Activated CD4-positive, alpha-beta T cell treated with anti-CD3 and anti-CD28 coated beads, Interleukin-2, amount 10 ng/mL, durations not matched to agents 7 days and 5 days (primary cell): ENCODE measurements around the gene TRIOBP. TPM values are rescaled to one million over a fixed set of nuclear protein-coding genes. Genes with fewer than 3 reads are reported as not detected.

Experiments
- CTCF ChIA-PET: fragments of 350-600 bp; sonication (Branson Sonifier 250); formaldehyde crosslinking; loops from one replicate; lab custom pipeline; 2021; ENCODE audit warnings: antibody characterized with exemption; lab: Charles Lee
- POLR2A ChIA-PET: fragments of 350-600 bp; sonication (Branson Sonifier 250); formaldehyde crosslinking; loops from one replicate; lab custom pipeline; 2021; ENCODE audit warnings: antibody characterized with exemption; lab: Charles Lee
- DNase-seq: peaks from one replicate; pipeline ENCODE4 v3.0.0-alpha.2; 2020
- H3K27ac Mint-ChIP-seq: one replicate; pipeline ENCODE4 v1.8.0; 2021; ENCODE audit warnings: mild to moderate bottlenecking, moderate library complexity, mixed read lengths
- H3K27me3 Mint-ChIP-seq: one replicate; pipeline ENCODE4 v1.8.0; 2021; ENCODE audit warnings: mixed read lengths
- H3K36me3 Mint-ChIP-seq: one replicate; pipeline ENCODE4 v1.8.0; 2021; ENCODE audit warnings: low read depth, mixed read lengths
- H3K4me1 Mint-ChIP-seq: one replicate; pipeline ENCODE4 v1.8.0; 2021; ENCODE audit warnings: mixed read lengths
- H3K4me3 Mint-ChIP-seq: one replicate; pipeline ENCODE4 v1.8.0; 2021; ENCODE audit warnings: mild to moderate bottlenecking, moderate library complexity, mixed read lengths
- H3K9me3 Mint-ChIP-seq: one replicate; pipeline ENCODE4 v1.8.0; 2021; ENCODE audit warnings: mixed read lengths
- total RNA-seq, 2 experiments: library from RNA; stranded (reverse); gene quantifications; one replicate each; pipeline ENCODE4 v1.2.3, GENCODE V29; 2021

Gene TRIOBP
- total RNA-seq, 2 experiments from 2014 or later = 44.1 to 53.5 TPM

- H3K4me1 Mint-ChIP-seq = peaks cover 18% of the 10 kb centered on the region
- no peaks in the 10 kb centered on the region for H3K27me3 Mint-ChIP-seq
- no peaks in the 10 kb centered on the region for H3K9me3 Mint-ChIP-seq
- POLR2A ChIA-PET = no interaction called here
- H3K27ac Mint-ChIP-seq = no peak overlapping the region
- no peak overlapping the region for H3K4me3 Mint-ChIP-seq
- CTCF ChIA-PET = interaction anchor here (0.8 kb wide), 1 partner anchor 109 kb away, joined by 3 read pairs; no protein-coding TSS in a partner anchor
- no peak for DNase-seq
- H3K36me3 Mint-ChIP-seq = peaks cover 6% of the 10 kb centered on the region
Observed at GRCh38 chr22:37751449-37752188, 54.8 kb downstream of the TRIOBP start.

- H3K36me3 Mint-ChIP-seq = peaks cover 6% of the 10 kb centered on the region
- no peaks in the 10 kb centered on the region for H3K27me3 Mint-ChIP-seq
- H3K4me3 Mint-ChIP-seq = no peak overlapping the region
- no peaks in the 10 kb centered on the region for H3K9me3 Mint-ChIP-seq
- POLR2A ChIA-PET = no interaction called here
- H3K27ac Mint-ChIP-seq = no peak overlapping the region
- H3K4me1 Mint-ChIP-seq = peaks cover 16% of the 10 kb centered on the region
- DNase-seq = no peak
- CTCF ChIA-PET = interaction anchor here (0.8 kb wide), 1 partner anchor 110 kb away, joined by 3 read pairs; no protein-coding TSS in a partner anchor
Observed at GRCh38 chr22:37752189-37753087, 55.6 kb downstream of the TRIOBP start.

GRCh38 chr22:37753746-37754145 is 56.9 kb downstream of the TRIOBP start:
- CTCF ChIA-PET = no interaction called here
- H3K27ac Mint-ChIP-seq = no peak overlapping the region

GRCh38 chr22:37757663-37758062 is 60.8 kb downstream of the TRIOBP start:
- POLR2A ChIA-PET = interaction anchor here (0.7 kb wide), 1 partner anchor 1164 kb away, joined by 3 read pairs; no protein-coding TSS in a partner anchor
- CTCF ChIA-PET = interaction anchor here (1.1 to 1.2 kb wide), 2 partner anchors 11 to 18 kb away, joined by 3 to 4 read pairs; no protein-coding TSS in a partner anchor
- H3K27me3 Mint-ChIP-seq = no peaks in the 10 kb centered on the region
- H3K9me3 Mint-ChIP-seq = no peaks in the 10 kb centered on the region
- peaks cover 12% of the 10 kb centered on the region for H3K36me3 Mint-ChIP-seq
- no peak for DNase-seq
- H3K4me3 Mint-ChIP-seq = no peak overlapping the region
- peaks cover 2% of the 10 kb centered on the region for H3K4me1 Mint-ChIP-seq
- no peak overlapping the region for H3K27ac Mint-ChIP-seq

More at GRCh38 chr22:37753746-37754145, 56.9 kb downstream of the TRIOBP start:
- H3K36me3 Mint-ChIP-seq = peaks cover 10% of the 10 kb centered on the region
- no peaks in the 10 kb centered on the region for H3K9me3 Mint-ChIP-seq
- no peak overlapping the region for H3K4me3 Mint-ChIP-seq
- H3K4me1 Mint-ChIP-seq = peaks cover 8% of the 10 kb centered on the region
- POLR2A ChIA-PET = no interaction called here
- no peak for DNase-seq
- H3K27me3 Mint-ChIP-seq = no peaks in the 10 kb centered on the region

GRCh38 chr22:37758694-37759093 is 61.8 kb downstream of the TRIOBP start:
- Mint-ChIP-seq H3K4me1 (peaks cover 2% of the 10 kb centered on the region), H3K9me3 (no peaks in the 10 kb centered on the region), H3K27ac (no peak overlapping the region), H3K27me3 (no peaks in the 10 kb centered on the region), H3K4me3 (no peak overlapping the region), H3K36me3 (peaks cover 12% of the 10 kb centered on the region)
- DNase-seq = no peak
- ChIA-PET CTCF (no interaction called here), POLR2A (no interaction called here)

- Mint-ChIP-seq H3K36me3 (peaks cover 17% of the 10 kb centered on the region), H3K4me1 (peaks cover 2% of the 10 kb centered on the region), H3K27me3 (no peaks in the 10 kb centered on the region), H3K9me3 (no peaks in the 10 kb centered on the region), H3K4me3 (no peak overlapping the region), H3K27ac (no peak overlapping the region)
- no peak for DNase-seq
- ChIA-PET CTCF (no interaction called here), POLR2A (no interaction called here)
Observed at GRCh38 chr22:37759281-37759680, 62.4 kb downstream of the TRIOBP start.

GRCh38 chr22:37760152-37760551 is 63.3 kb downstream of the TRIOBP start:
- DNase-seq = no peak
- Mint-ChIP-seq H3K9me3 (no peaks in the 10 kb centered on the region), H3K27ac (no peak overlapping the region), H3K27me3 (no peaks in the 10 kb centered on the region), H3K4me1 (peaks cover 2% of the 10 kb centered on the region), H3K36me3 (peaks cover 13% of the 10 kb centered on the region), H3K4me3 (no peak overlapping the region)
- ChIA-PET CTCF (no interaction called here), POLR2A (no interaction called here)

- Mint-ChIP-seq H3K4me3 (no peak overlapping the region), H3K36me3 (peaks cover 12% of the 10 kb centered on the region), H3K27me3 (no peaks in the 10 kb centered on the region), H3K4me1 (peaks cover 2% of the 10 kb centered on the region), H3K9me3 (no peaks in the 10 kb centered on the region), H3K27ac (no peak overlapping the region)
- CTCF ChIA-PET = no interaction called here
- POLR2A ChIA-PET = no interaction called here
- DNase-seq = no peak
Observed at GRCh38 chr22:37762389-37762836, 65.6 kb downstream of the TRIOBP start.

GRCh38 chr22:37763012-37763411 is 66.2 kb downstream of the TRIOBP start:
- H3K9me3 Mint-ChIP-seq = no peaks in the 10 kb centered on the region
- no peak overlapping the region for H3K4me3 Mint-ChIP-seq
- CTCF ChIA-PET = no interaction called here
- no peak overlapping the region for H3K27ac Mint-ChIP-seq
- no peaks in the 10 kb centered on the region for H3K27me3 Mint-ChIP-seq
- H3K36me3 Mint-ChIP-seq = peaks cover 12% of the 10 kb centered on the region
- H3K4me1 Mint-ChIP-seq = peaks cover 2% of the 10 kb centered on the region
- POLR2A ChIA-PET = no interaction called here
- no peak for DNase-seq

GRCh38 chr22:37763652-37764051 is 66.8 kb downstream of the TRIOBP start:
- Mint-ChIP-seq H3K4me1 (no peaks in the 10 kb centered on the region), H3K27me3 (no peaks in the 10 kb centered on the region), H3K9me3 (no peaks in the 10 kb centered on the region), H3K27ac (no peak overlapping the region), H3K36me3 (peaks cover 8% of the 10 kb centered on the region), H3K4me3 (no peak overlapping the region)
- DNase-seq = no peak
- ChIA-PET POLR2A (no interaction called here), CTCF (no interaction called here)

GRCh38 chr22:37764622-37765021 is 67.8 kb downstream of the TRIOBP start:
- H3K27me3 Mint-ChIP-seq = no peaks in the 10 kb centered on the region
- H3K36me3 Mint-ChIP-seq = peaks cover 11% of the 10 kb centered on the region
- no peaks in the 10 kb centered on the region for H3K9me3 Mint-ChIP-seq
- H3K27ac Mint-ChIP-seq = no peak overlapping the region
- no peak overlapping the region for H3K4me3 Mint-ChIP-seq
- CTCF ChIA-PET = interaction anchor here (0.6 to 0.7 kb wide), 2 partner anchors 99 to 172 kb away, joined by 3 read pairs; no protein-coding TSS in a partner anchor
- H3K4me1 Mint-ChIP-seq = no peaks in the 10 kb centered on the region
- POLR2A ChIA-PET = no interaction called here
- DNase-seq = no peak

- H3K4me1 Mint-ChIP-seq = no peaks in the 10 kb centered on the region
- ChIA-PET CTCF (interaction anchor here (0.7 kb wide), 1 partner anchor 173 kb away, joined by 3 read pairs; no protein-coding TSS in a partner anchor), POLR2A (no interaction called here)
- no peak for DNase-seq
- no peaks in the 10 kb centered on the region for H3K27me3 Mint-ChIP-seq
- no peak overlapping the region for H3K4me3 Mint-ChIP-seq
- no peaks in the 10 kb centered on the region for H3K9me3 Mint-ChIP-seq
- H3K36me3 Mint-ChIP-seq = peaks cover 9% of the 10 kb centered on the region
- H3K27ac Mint-ChIP-seq = no peak overlapping the region
Observed at GRCh38 chr22:37765498-37765897, 68.7 kb downstream of the TRIOBP start.
